Brain microvascular endothelial cell (primary cell): Measurements from ENCODE around the gene PTPRN2.

Experiments used
- DNase-seq: peaks from one replicate; pipeline ENCODE4 v3.0.0-alpha.2; 2020
- H3K27ac ChIP-seq: fragments of 250-450 bp; sonication (Bioruptor Pico); 2 replicates; pipeline ENCODE4 v1.5.1; 2020; ENCODE audit warnings: mild to moderate bottlenecking, moderate library complexity
- H3K27me3 ChIP-seq: fragments of 250-450 bp; sonication (Bioruptor Pico); replicated peaks from 2 replicates; pipeline ENCODE4 v1.5.1; 2020; ENCODE audit warnings: mild to moderate bottlenecking
- H3K36me3 ChIP-seq: fragments of 250-450 bp; sonication (Bioruptor Pico); replicated peaks from 2 replicates; pipeline ENCODE4 v1.5.1; 2020; ENCODE audit warnings: mild to moderate bottlenecking
- H3K4me3 ChIP-seq: 2 replicates; pipeline ENCODE4 v1.5.1; 2011; ENCODE audit warnings: low read depth, mild to moderate bottlenecking, control low read depth, low read length, moderate library complexity
- CTCF ChIP-seq: IDR thresholded peaks from 2 replicates; pipeline ENCODE4 v1.5.1; 2011; ENCODE audit warnings: low read depth, mild to moderate bottlenecking, moderate library complexity, low read length, control low read depth, inconsistent platforms; ENCODE audit errors: missing control alignments
- in situ Hi-C: cut with HindIII; loops from 2 replicates; pipeline ENCODE4 v1.10.0; 2017; ENCODE audit warnings: low sequenced_read_pairs, low pct_ligation_motif_present

PTPRN2 gene

GRCh38 chr7:157928171-157928794 is 659.3 kb downstream of the PTPRN2 start:
- Histone ChIP-seq H3K4me3 (no peak overlapping the region), H3K36me3 (no peaks in the 10 kb centered on the region), H3K27me3 (no peaks in the 10 kb centered on the region), H3K27ac (no peak overlapping the region)
- in situ Hi-C loops, result no loop called here
- no peak for TF ChIP-seq CTCF
- DNase-seq, result no peak

- no peak for TF ChIP-seq CTCF
- in situ Hi-C loops, result no loop called here
- H3K27me3 ChIP-seq, result no peaks in the 10 kb centered on the region
- H3K36me3 ChIP-seq, result no peaks in the 10 kb centered on the region
- no peak for DNase-seq
- no peak overlapping the region for H3K4me3 ChIP-seq
- H3K27ac ChIP-seq, result no peak overlapping the region
Observed at GRCh38 chr7:157927313-157927925, 660.2 kb downstream of the PTPRN2 start.

GRCh38 chr7:157926521-157927150 is 661.0 kb downstream of the PTPRN2 start:
- TF ChIP-seq CTCF, result no peak
- in situ Hi-C loops, result no loop called here
- no peak overlapping the region for H3K4me3 ChIP-seq

GRCh38 chr7:157926107-157926506 is 661.5 kb downstream of the PTPRN2 start:
- in situ Hi-C loops, result no loop called here
- DNase-seq, result no peak
- no peaks in the 10 kb centered on the region for H3K27me3 ChIP-seq
- no peak for TF ChIP-seq CTCF
- no peak overlapping the region for H3K4me3 ChIP-seq
- H3K36me3 ChIP-seq, result no peaks in the 10 kb centered on the region
- no peak overlapping the region for H3K27ac ChIP-seq

More at GRCh38 chr7:157926521-157927150, 661.0 kb downstream of the PTPRN2 start:
- DNase-seq, result no peak
- Histone ChIP-seq H3K36me3 (no peaks in the 10 kb centered on the region), H3K27me3 (no peaks in the 10 kb centered on the region), H3K27ac (no peak overlapping the region)

GRCh38 chr7:157925383-157925875 is 662.2 kb downstream of the PTPRN2 start:
- DNase-seq, result no peak
- TF ChIP-seq CTCF, result no peak
- no peaks in the 10 kb centered on the region for H3K36me3 ChIP-seq
- no peaks in the 10 kb centered on the region for H3K27me3 ChIP-seq
- in situ Hi-C loops, result no loop called here
- no peak overlapping the region for H3K4me3 ChIP-seq
- H3K27ac ChIP-seq, result no peak overlapping the region
